Tibial nerve (tissue), 4 donors: ENCODE results near the gene SHLD2. TPM values are rescaled to one million over a fixed set of nuclear protein-coding genes. Genes with fewer than 3 reads are reported as not detected.
"Not testable (repeated sequence)": the region's sequence is repeated elsewhere in the genome, so short reads cannot be mapped to it uniquely, and the experiment has no call there.

Experiments used
- DNase-seq, 2 donors: peaks; one replicate each; pipeline ENCODE4 v3.0.0-alpha.2; 2019; ENCODE audit warnings: low spot score in 2 of 2
- H3K27ac ChIP-seq, 4 donors: fragments of 200-600 bp; sonication (generic) in 3 of 4; one replicate each; pipeline ENCODE4 v1.5.1; 2017 to 2019; ENCODE audit warnings: mild to moderate bottlenecking in 1 of 4
- H3K27me3 ChIP-seq, 2 donors: fragments of 200-600 bp; sonication (generic) in 1 of 2; one replicate each; pipeline versions ENCODE4 v1.5.1 to v1.6.0; 2017 to 2019
- H3K36me3 ChIP-seq, 3 donors: fragments of 200-600 bp; sonication (generic); one replicate each; pipeline ENCODE4 v1.5.1; 2018 to 2019
- H3K4me1 ChIP-seq, 4 donors: fragments of 200-600 bp; sonication (generic) in 3 of 4; one replicate each; pipeline ENCODE4 v1.5.1; 2017 to 2019
- H3K4me3 ChIP-seq, 4 donors: fragments of 200-600 bp; sonication (generic) in 3 of 4; one replicate each; pipeline ENCODE4 v1.5.1; 2017 to 2019; ENCODE audit warnings: mild to moderate bottlenecking in 1 of 4, moderate library complexity in 1 of 4
- H3K9me3 ChIP-seq, 4 donors: fragments of 200-600 bp; sonication (generic) in 3 of 4; one replicate each; pipeline ENCODE4 v1.5.1; 2017 to 2019
- WGBS, 2 donors: methylation state at CpG; one replicate each; pipeline ENCODE4 v1.1.5; 2018; 5-methylcytosine and 5-hydroxymethylcytosine counted together
- total RNA-seq, 4 donors: library from RNA; depleted of rRNA; stranded (reverse); fragments of >200 nt; gene quantifications; one replicate each; pipeline ENCODE4 v1.1.0, GENCODE V29; 2016

The SHLD2 gene
- total RNA-seq, 4 donors from 2014 or later, result 14.1 to 39.6 (median 28.6) TPM

- DNase-seq, H3K27ac ChIP-seq, H3K4me3 ChIP-seq, H3K4me1 ChIP-seq, H3K27me3 ChIP-seq, H3K36me3 ChIP-seq, H3K9me3 ChIP-seq: not testable (repeated sequence)
- 89 to 100% methylated on average over 3 to 5 of the region's 5 CpGs for WGBS, 2 donors
Measured at GRCh38 chr10:87237244-87237643, 142.2 kb downstream of the SHLD2 start.

DNA sequence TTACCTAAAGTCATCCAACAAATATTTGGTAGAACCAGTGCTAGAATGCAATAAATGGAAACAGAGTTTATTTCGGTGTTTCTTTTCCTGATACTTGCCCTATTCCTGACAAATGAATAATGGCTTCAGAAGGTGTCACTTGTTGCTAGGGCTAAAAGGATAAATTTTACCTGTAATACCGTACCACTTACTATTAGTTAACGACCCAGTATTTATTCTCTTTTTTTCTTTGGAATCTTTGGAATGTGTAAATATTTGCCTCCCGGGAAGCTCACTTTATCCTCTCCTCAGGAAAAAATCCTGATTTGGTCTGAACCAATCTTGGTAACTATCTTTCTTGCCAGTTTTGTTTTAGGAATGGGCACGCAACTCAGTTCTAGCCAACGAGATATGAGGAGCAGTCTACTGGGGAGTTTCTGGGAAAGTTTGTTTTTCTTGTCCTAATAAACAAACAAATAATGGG, 144.4 kb downstream of the SHLD2 start:
- H3K4me3 ChIP-seq, H3K9me3 ChIP-seq, H3K36me3 ChIP-seq, H3K27me3 ChIP-seq, H3K4me1 ChIP-seq, DNase-seq, H3K27ac ChIP-seq: not testable (repeated sequence)
- WGBS, 2 donors, result 68% methylated on average over 2 of the region's 6 CpGs; no CpG with 5 or more reads in 1 of the 2 donors

Other genes starting within 250 kb of the SHLD2 start
- gene MMRN2, start 137.6 kb upstream of the SHLD2 start, total RNA-seq, result 10 to 100 TPM; 27.6 to 81.2 (median 61.9) TPM
- gene SNCG, start 136.6 kb upstream of the SHLD2 start, total RNA-seq, result 100 to 1,000 TPM in 2 of 4 donors, 10 to 100 TPM in 2; 86.1 to 213 (median 119) TPM
- gene ADIRF, start 126.7 kb upstream of the SHLD2 start, total RNA-seq, result 1,000 to 10,000 TPM in 2 of 4 donors, 100 to 1,000 TPM in 2; 703 to 1,895 (median 1,121) TPM
- gene FAM25A, start 74.9 kb upstream of the SHLD2 start, total RNA-seq, result not detected
- 100 to 1,000 TPM; 204 to 241 (median 223) TPM for gene GLUD1, start 363 bp upstream of the SHLD2 start, total RNA-seq
- 1 to 10 TPM; 1.8 to 6.3 (median 2.4) TPM for gene NUTM2A, start 130.2 kb downstream of the SHLD2 start, total RNA-seq